ENCODE measurements around the gene MRPL53. TPM values are rescaled to one million over a fixed set of nuclear protein-coding genes. Genes with fewer than 3 reads are reported as not detected.

Gene MRPL53
- total RNA-seq (85.1 TPM), polyA plus RNA-seq (ENCODE audit: insufficient read depth, low read depth, low replicate concordance) (157 TPM)
- long read RNA-seq, donor 1, transcript MRPL53-201 (3 exons, 1,162 nt) = major isoform, 58 of 62 reads
- long read RNA-seq, donor 1, partial matches to known transcripts = 0 of 62 reads
- long read RNA-seq, donor 1, other reads (novel, unspliced or antisense) = 0 of 62 reads
- long read RNA-seq, donor 2, transcript MRPL53-201 (3 exons, 1,162 nt) = major isoform, 46 of 50 reads
- long read RNA-seq, donor 2, partial matches to known transcripts = 0 of 50 reads
- long read RNA-seq, donor 2, other reads (novel, unspliced or antisense) = 0 of 50 reads
- long read RNA-seq, donor 3, transcript MRPL53-201 (3 exons, 1,162 nt) = major isoform, 70 of 76 reads
- long read RNA-seq, donor 3, partial matches to known transcripts = 0 of 76 reads
- long read RNA-seq, donor 3, other reads (novel, unspliced or antisense) = 0 of 76 reads
- long read RNA-seq, donor 4, transcript MRPL53-201 (3 exons, 1,162 nt) = major isoform, 40 of 45 reads
- long read RNA-seq, donor 4, partial matches to known transcripts = 0 of 45 reads
- long read RNA-seq, donor 4, other reads (novel, unspliced or antisense) = 0 of 45 reads
- long read RNA-seq, donor 5, partial matches to known transcripts = 0 of 2 reads
- long read RNA-seq, donor 5, other reads (novel, unspliced or antisense) = 0 of 2 reads
- long read RNA-seq, donor 6, transcript MRPL53-201 (3 exons, 1,162 nt) = major isoform, 81 of 95 reads
- long read RNA-seq, donor 6, partial matches to known transcripts = 11 of 95 reads
- long read RNA-seq, donor 6, other reads (novel, unspliced or antisense) = 0 of 95 reads
- long read RNA-seq, donor 7, transcript MRPL53-201 (3 exons, 1,162 nt) = major isoform, 35 of 54 reads
- long read RNA-seq, donor 7, partial matches to known transcripts = 15 of 54 reads
- long read RNA-seq, donor 7, other reads (novel, unspliced or antisense) = 0 of 54 reads
- long read RNA-seq, donor 8, transcript MRPL53-201 (3 exons, 1,162 nt) = major isoform, 48 of 58 reads
- long read RNA-seq, donor 8, partial matches to known transcripts = 5 of 58 reads
- long read RNA-seq, donor 8, other reads (novel, unspliced or antisense) = 0 of 58 reads
- long read RNA-seq, donor 9, transcript MRPL53-201 (3 exons, 1,162 nt) = major isoform, 19 of 21 reads
- long read RNA-seq, donor 9, partial matches to known transcripts = 0 of 21 reads
- long read RNA-seq, donor 9, other reads (novel, unspliced or antisense) = 0 of 21 reads
- long read RNA-seq, donor 10, transcript MRPL53-201 (3 exons, 1,162 nt) = major isoform, 54 of 65 reads
- long read RNA-seq, donor 10, partial matches to known transcripts = 6 of 65 reads
- long read RNA-seq, donor 10, other reads (novel, unspliced or antisense) = 0 of 65 reads

DNA sequence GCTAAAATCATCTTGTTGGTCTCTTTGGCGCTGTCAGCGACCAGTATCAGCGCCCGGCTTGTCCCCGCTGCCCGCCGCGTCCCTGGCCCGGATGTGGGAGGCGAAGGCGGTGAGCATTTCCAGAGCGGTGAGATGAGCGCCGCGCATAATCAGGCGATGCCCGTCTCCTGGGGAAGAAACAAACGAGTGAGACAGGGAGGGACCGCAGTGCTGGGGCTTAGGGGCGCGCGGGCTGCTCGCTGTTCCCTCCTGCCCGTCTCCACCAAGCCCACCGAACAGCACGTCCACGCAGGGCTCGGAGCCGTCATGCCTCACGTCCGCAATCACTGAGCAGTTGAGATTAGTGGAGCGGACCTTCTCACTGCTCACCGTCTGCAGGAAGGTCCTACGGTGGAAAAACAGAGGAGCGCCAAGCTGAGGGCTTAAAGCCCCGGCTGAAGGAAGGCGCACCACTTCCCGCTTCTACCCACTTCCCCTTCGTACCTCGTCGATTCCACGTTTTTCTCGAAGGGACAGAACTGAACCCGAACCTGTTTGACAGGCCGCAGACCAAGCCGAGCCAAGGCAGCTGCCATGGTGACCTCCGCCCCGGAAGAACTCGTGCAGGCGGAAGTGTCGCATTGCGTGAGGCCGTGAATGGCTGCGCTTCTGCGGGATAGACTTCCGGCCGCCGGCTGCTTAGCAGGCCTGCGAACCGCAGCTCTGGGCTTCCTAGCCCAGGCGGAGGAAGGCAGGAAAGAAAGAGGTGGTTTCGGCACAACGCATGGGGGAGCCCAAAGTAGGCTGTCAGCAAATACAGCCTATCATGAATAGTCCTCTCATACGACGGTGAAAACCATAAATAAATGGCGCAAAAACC, at the start of gene MRPL53:
MRPL53 (minus strand) TSS at position 595 of the 859 bp plus-strand sequence; CDS start at position 575, 20 bp downstream.
- H3K4me1 ChIP-seq (ENCODE audit: control insufficient read depth in 2 of 3, insufficient read depth in 2 of 3, low read depth in 1 of 3, low read length in 3 of 3) = peaks cover 0 to 2% (median 0%) of the 10 kb centered on the region in 3 donors

DNA sequence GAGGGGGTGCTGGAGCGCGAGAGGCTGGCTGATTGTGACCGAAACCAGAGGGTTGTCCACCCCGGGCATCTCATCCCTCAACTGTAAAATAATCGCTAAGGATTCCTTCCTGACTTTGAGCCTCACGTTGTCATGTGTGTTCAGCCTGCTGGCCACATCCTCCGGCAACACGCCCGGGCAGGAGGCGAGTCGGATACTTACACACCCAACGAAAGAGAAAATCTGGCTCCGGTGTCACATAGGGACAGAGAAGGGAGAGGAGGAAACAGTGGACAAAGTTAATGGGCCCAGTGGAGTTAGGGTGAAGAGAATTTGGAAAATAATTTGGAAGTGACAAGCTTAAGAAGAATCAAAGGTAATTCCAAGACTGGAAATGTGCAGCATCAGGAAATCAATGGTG, 44.2 kb upstream of the MRPL53 start:
- Histone ChIP-seq H3K27ac (ENCODE audit: low read depth in 2 of 2, low read length in 2 of 2) (no peak overlapping the region), H3K27me3 (ENCODE audit: control insufficient read depth, insufficient read depth, low read length) (peaks cover 49% of the 10 kb centered on the region), H3K4me3 (ENCODE audit: low read length in 3 of 3) (peak overlapping the region in 1 of 3 donors; percentile 13), H3K9ac (ENCODE audit: low read length in 3 of 3) (no peak overlapping the region), H3K9me3 (ENCODE audit: control insufficient read depth in 2 of 3, insufficient read depth in 1 of 3, low read length in 3 of 3) (no peaks in the 10 kb centered on the region), H3K36me3 (ENCODE audit: control insufficient read depth in 2 of 3, insufficient read depth in 3 of 3, low read length in 3 of 3) (no peaks in the 10 kb centered on the region), H3K4me1 (ENCODE audit: control insufficient read depth in 2 of 3, insufficient read depth in 2 of 3, low read depth in 1 of 3, low read length in 3 of 3) (peaks cover 0 to 5% (median 0%) of the 10 kb centered on the region in 3 donors)
- TF ChIP-seq, protein P1, sequence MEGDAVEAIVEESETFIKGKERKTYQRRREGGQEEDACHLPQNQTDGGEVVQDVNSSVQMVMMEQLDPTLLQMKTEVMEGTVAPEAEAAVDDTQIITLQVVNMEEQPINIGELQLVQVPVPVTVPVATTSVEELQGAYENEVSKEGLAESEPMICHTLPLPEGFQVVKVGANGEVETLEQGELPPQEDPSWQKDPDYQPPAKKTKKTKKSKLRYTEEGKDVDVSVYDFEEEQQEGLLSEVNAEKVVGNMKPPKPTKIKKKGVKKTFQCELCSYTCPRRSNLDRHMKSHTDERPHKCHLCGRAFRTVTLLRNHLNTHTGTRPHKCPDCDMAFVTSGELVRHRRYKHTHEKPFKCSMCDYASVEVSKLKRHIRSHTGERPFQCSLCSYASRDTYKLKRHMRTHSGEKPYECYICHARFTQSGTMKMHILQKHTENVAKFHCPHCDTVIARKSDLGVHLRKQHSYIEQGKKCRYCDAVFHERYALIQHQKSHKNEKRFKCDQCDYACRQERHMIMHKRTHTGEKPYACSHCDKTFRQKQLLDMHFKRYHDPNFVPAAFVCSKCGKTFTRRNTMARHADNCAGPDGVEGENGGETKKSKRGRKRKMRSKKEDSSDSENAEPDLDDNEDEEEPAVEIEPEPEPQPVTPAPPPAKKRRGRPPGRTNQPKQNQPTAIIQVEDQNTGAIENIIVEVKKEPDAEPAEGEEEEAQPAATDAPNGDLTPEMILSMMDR (IDR thresholded peaks at IDR 0.05; ENCODE audit: borderline replicate concordance, extremely low read depth, insufficient read depth) = no peak
- DNase-seq (no peak), FAIRE-seq (no peak)
- intact Hi-C loops (cut with DNase I) = no loop called here

More for the DNA sequence above, at the start of gene MRPL53:
- intact Hi-C loops (cut with DNase I) = no loop called here
- no peaks in the 10 kb centered on the region for H3K27me3 ChIP-seq (ENCODE audit: control insufficient read depth, insufficient read depth, low read length)
- peaks cover 0 to 13% (median 9%) of the 10 kb centered on the region in 3 donors for H3K36me3 ChIP-seq (ENCODE audit: control insufficient read depth in 2 of 3, insufficient read depth in 3 of 3, low read length in 3 of 3)
- peak within 1 kb of the TSS; percentile 68 to 98 (median 91) for H3K9ac ChIP-seq (ENCODE audit: low read length in 3 of 3)
- H3K4me3 ChIP-seq (ENCODE audit: low read length in 3 of 3) = peak within 1 kb of the TSS; percentile 78 to 97 (median 96)
- H3K27ac ChIP-seq (ENCODE audit: low read depth in 2 of 2, low read length in 2 of 2) = peak within 1 kb of the TSS; percentile 80 to 94
- no peak for FAIRE-seq
- TF ChIP-seq, protein P1 (IDR thresholded peaks at IDR 0.05; ENCODE audit: borderline replicate concordance, extremely low read depth, insufficient read depth) = no peak
- DNase-seq = peak; percentile 95 to 98 (median 98)
- H3K9me3 ChIP-seq (ENCODE audit: control insufficient read depth in 2 of 3, insufficient read depth in 1 of 3, low read length in 3 of 3) = no peaks in the 10 kb centered on the region

Measured in kidney (tissue), 22 donors.